ENCODE data around the gene FOXJ3.

DNA sequence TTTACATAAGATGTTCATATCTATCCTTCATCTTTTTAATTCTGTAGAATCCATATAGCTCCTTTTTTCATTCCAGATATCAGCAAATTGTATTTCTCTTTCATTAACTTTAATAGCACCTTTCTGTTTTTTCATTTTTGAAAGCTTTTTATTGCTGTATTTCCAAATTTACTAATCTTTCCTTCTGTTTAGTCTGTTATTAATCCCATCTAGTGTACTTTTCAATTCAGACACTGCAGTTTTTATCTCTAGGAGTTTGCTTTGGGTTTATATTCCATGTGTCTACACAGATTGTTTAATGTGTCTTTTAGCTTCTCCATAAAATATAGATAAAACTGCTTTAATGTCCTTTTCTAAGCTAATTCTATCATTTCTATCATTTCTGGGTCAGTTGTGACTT is 133.0 kb downstream of the FOXJ3 start:
- no peak for TF ChIP-seq EZH2 (IDR thresholded peaks at IDR 0.05)
- no peak for TF ChIP-seq POLR2AphosphoS5 (IDR thresholded peaks at IDR 0.05; ENCODE audit: borderline replicate concordance, low read depth, low read length)
- TF ChIP-seq FOXP2 (optimal IDR thresholded peaks at IDR 0.05; ENCODE audit: control extremely low read depth, extremely low read length, insufficient read depth): no peak
